GM08714 (cell line): ENCODE measurements around the gene DMD.

Experiments used
- H3K4me3 ChIP-seq: fragments of 200-500 bp; sonication (Bioruptor generic); 2 replicates; pipeline ENCODE4 v1.5.1; 2014; ENCODE audit warnings: mild to moderate bottlenecking, low read length, inconsistent platforms
- ZNF274 ChIP-seq: IDR thresholded peaks from 2 replicates; pipeline ENCODE4 v1.6.1; 2012; ENCODE audit warnings: mild to moderate bottlenecking, low read depth, low read length

The DMD gene

DNA sequence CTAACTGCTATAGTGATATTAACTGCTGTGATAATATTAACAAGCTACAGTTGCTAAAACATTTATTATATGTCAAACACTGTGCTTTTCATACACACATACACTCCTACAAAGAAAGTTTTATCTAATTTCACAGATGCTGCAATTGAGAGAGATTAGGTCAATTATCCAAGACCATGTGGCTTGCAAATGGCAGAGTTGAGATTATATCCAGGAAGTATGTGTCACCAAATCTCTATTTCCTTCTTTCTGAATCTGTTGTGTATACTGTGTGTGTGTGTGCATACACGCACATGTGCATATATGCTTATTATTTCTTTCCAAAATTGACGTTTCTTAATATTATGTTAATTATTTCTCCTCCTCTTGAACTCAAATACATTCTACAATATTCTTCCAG, 1363.6 kb downstream of the DMD start:
- no peak for TF ChIP-seq ZNF274
- no peak overlapping the region for H3K4me3 ChIP-seq

DNA sequence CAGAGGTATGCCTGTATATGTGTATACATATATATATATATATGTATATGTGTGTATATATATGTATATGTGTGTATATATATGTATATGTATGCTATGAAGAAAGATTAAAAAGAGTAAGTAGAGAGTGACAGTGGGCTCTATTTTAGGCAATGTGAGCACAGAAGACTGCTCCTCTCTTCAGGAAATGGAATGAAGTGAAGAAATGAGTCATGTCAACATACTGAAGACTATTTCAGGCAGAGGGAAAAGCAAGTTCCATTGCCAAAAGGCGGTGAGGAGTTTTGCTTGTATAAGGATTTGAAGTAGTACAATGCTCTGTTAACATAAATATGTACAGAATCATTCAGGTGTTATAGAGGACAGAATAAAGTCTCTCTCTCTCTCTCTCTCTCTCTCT, 1366.3 kb downstream of the DMD start:
- no peak for TF ChIP-seq ZNF274
- H3K4me3 ChIP-seq: no peak overlapping the region

DNA sequence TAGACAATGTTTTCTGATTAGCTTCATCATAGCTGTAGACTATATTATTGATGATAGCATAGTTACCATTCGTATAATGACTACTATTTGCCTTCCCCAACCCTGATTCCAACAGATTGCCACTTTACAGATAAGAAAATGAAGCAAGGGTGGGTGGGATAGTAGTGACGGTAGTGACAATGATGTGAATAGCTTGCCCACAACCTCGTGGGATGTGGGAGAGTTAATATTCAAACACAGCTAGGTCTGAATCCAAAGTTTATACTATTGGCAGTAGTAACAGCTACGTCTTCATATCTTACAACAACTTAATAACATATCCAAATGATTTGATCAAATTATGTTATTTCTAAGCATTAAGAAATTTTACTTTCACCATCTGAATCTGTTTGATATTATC, 1372.7 kb downstream of the DMD start:
- no peak for TF ChIP-seq ZNF274
- no peak overlapping the region for H3K4me3 ChIP-seq

DNA sequence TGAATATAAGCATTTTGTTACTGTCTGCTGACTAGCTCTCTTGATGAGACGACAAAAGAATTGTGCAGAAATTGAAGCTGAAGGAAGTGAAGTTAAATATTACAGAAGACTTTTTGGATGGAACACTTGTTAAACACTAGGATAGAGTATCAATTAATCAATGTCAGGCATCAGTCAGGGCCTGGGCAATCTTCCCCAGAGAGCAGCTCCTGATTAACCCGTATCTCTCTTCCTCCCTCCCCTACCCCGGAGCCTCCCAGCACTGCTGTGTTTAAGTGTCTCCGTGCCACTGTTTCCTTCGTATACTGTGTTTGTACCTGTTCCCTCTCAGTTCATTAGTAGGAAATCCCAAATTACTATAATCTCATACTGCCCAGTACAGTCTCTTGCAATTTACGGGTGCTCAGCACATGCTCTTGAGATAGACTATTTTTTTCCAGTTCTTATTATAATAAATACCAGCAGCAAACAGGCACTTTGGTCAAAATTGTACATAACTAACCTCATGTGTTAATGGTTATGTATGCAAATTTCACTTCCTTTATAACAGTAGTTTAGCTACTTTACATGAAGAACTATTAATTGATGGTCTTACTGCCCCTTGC, 1373.8 kb downstream of the DMD start:
- H3K4me3 ChIP-seq: no peak overlapping the region
- no peak for TF ChIP-seq ZNF274

DNA sequence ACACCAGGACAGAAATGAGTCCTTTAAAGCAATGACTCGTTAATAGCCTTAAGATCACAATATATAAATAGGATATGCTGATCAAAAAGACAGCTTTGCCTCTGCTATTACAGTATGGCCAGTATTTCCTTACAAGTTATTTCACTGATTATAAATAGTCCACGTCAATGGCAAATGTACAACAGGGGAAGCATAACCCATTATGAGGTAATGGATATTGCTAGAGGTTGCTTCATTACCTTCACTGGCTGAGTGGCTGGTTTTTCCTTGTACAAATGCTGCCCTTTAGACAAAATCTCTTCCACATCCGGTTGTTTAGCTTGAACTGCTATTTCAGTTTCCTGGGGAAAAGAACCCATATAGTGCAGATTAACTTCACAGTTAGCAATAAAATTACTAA, 1374.9 kb downstream of the DMD start:
- no peak overlapping the region for H3K4me3 ChIP-seq
- no peak for TF ChIP-seq ZNF274

DNA sequence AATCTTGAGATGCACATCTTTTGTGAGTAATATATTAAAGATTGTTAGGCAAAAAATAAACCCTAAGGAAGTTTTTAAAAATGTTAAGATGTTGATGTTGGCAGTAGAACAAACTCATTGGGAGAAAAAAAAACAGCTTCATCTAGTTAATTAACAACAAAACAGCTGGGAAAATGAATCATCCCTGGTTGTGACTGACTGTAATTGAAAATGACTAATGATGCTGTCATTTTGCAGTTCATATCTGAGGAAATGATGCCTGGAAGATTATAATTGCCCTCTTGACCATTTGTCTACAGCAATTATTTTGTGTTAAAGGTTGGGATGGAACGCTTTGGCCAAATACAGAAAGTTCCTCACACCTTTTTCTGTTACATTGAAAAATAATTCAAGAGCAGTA, 1379.1 kb downstream of the DMD start:
- TF ChIP-seq ZNF274: no peak
- no peak overlapping the region for H3K4me3 ChIP-seq

DNA sequence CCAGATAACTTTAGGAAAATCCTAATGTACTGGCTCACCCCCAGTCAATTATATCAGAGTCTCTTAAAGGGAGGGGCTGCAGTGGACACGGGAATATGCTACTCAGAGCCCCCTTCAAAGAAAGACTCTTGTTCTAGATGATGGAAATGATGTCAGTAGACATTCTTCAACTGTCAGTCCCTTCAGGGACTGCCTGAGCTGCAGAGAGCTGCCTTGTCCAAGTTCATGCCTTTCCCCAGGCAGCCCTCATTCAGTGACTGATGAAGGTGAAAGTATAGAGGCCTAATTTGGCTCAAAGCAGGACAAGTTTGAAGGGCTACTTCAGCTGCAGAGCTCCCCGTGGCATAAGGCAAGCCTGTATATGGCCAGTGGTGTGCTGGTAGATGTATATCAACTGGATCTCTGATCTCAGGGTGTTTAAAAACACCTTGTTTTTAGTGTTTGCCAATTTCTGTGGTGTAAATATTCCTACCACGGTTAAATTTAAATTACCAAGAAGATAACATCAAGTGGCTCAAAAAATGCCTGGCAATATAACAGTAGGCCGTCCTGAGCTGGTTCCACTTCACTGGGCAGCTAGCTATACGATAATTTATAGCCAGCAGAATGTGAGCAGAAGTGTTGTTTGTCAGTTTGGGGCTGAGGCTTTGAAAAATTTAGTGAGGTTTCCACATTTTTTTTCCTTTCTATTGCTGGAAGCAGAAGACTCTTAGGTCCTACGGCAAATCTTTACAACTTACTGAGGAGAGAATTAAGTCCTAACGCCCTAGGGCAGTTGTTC, 1390.7 kb downstream of the DMD start:
- no peak for TF ChIP-seq ZNF274
- H3K4me3 ChIP-seq: no peak overlapping the region

DNA sequence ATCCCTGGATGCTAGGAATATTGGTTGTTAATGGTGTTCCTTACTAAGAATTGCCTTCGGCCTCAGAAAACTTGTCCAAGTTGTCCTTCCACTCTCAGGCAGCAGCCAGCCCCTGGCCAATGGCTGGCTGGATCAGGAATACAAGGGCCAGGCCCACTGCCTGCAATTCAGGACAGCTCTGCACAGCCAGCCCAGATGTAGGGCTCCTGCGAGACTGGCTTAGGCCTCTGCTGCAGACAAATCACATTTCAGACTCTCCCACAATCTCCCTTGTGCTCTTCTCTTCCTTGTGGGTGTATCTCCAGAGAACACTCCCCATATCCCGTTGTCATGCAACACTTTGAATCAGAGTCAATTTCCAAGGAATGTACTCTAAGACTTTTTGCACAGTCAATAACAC, 1391.9 kb downstream of the DMD start:
- no peak overlapping the region for H3K4me3 ChIP-seq
- no peak for TF ChIP-seq ZNF274

DNA sequence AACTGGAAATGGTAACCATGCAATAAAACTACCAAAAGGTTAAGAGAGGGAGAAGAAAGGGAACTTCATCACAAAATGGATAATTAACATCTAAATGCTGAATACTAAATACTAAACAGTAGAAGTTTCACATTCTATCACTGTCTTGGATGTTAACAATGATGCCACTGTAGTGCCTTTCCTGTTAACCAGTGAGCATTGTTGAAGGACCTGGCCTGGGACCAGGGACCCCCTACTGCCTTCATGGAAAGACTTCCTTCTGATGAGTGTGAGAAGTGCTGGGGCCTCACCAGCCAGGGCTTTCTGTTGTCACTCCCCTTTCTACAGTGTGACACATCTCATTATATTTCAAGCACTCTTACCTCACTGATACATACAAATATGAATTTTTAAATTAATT, 1400.2 kb downstream of the DMD start:
- no peak for TF ChIP-seq ZNF274
- no peak overlapping the region for H3K4me3 ChIP-seq

DNA sequence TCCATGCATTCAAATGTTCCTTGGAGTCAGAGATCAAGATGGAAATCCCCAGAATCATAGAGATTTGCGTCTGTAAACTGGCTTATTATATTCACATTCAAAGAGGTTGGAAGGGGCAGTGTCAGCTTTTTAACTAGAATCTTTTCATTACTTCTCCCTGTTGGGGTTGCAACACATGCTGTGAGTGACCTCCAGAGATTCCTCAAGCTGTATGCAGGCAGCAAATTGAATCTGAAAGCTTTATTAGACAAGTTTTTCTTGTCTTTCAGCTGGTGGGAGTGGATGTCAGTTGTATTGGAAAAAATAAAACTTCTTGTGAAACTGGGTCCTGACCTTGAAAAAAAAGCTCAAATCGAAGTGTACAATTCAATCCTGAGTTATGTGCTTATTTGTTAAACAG, 1403.0 kb downstream of the DMD start:
- H3K4me3 ChIP-seq: no peak overlapping the region
- TF ChIP-seq ZNF274: no peak

DNA sequence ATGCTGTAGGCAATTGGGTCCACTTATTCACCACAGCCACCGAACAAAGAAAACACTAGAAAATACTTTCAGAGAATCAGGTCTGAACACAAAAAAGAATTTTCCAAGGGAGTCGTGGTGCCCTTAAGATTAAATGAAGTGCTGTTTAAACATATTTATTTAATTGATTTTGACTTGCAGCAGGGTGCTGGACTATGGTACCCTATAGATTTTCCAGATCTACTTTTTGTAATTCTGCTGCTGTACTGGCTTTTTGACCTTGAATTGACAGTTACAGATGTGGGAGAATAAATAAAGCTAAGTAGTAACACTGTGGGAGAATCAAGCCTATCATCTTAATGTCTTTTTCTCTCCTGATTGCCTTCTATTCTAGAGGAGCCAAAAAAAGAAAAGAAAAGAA, 1404.2 kb downstream of the DMD start:
- no peak overlapping the region for H3K4me3 ChIP-seq
- TF ChIP-seq ZNF274: no peak

DNA sequence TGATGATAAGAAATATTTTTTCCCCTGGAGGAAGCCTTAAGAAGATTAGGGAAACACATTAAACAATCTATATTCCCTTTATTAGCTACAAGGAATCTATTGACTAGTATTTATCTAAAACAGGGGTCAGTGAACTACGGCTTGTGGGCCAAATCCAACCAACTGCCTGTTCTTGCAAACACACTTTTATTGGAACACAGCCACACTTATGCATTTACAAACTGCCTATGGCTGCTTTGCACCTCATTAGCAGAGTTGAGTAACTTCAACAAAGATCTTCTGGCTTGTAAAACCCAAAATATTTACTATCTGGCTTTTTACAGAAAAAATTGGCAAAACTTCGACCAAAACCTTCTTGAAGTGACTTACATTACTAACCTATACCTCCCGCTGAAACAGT, 1405.6 kb downstream of the DMD start:
- no peak for TF ChIP-seq ZNF274
- H3K4me3 ChIP-seq: no peak overlapping the region

DNA sequence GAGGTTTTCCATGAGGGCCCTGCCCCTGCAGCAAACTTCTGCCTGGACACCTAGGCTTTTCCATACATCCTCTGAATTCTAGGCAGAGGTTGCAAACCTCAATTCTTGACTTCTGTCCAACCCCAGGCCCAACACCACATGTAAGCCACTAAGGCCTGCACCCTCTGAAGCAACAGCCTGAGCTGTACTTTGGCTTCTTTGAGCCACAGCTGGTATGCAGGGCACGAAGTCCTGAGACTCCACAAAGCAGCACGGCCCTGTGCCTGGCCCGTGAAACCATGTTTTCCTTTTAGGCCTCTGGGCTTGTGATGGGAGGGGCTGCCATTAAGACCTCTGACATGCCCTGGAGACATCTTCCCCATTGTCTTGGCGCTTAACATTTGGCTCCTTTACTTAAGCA, 1411.1 kb downstream of the DMD start:
- TF ChIP-seq ZNF274: no peak
- no peak overlapping the region for H3K4me3 ChIP-seq

DNA sequence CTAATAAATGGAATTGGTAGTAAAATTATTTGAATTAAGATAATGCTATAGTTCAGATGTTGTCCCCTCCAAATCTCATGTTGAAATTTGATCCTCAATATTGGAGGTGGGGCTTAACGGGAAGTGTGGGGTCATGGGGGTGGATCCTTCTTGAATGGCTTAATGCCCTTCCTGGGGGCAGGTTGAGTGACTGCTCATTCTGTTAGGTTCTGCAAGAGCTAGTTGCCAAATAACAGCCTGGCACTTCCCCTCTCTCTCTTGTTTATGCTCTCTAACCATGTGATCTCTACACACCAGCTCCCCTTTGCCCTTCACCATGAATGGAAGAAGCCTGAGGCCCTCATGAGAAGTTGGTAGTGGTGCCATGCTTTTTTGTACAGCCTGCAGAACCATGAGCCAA, 1414.7 kb downstream of the DMD start:
- no peak overlapping the region for H3K4me3 ChIP-seq
- no peak for TF ChIP-seq ZNF274

DNA sequence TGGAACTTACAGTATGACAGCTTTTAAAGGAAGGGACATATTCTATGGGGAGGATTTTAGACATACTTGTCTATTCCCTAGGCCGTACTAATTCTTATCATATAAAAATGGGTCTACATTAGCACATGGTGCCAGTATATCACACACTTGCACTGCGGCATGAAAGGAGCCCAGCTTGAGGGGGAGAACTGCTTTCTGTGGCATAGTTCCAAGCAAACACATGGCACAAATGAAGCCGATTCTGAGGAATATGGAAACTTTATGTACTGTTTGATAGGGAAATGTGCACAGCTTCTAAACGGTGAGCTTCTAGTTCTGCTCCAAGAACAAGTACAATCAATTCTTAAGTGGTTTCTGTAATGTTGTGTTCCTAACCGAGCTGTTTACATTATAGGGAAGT, 1463.9 kb downstream of the DMD start:
- H3K4me3 ChIP-seq: no peak overlapping the region
- no peak for TF ChIP-seq ZNF274

DNA sequence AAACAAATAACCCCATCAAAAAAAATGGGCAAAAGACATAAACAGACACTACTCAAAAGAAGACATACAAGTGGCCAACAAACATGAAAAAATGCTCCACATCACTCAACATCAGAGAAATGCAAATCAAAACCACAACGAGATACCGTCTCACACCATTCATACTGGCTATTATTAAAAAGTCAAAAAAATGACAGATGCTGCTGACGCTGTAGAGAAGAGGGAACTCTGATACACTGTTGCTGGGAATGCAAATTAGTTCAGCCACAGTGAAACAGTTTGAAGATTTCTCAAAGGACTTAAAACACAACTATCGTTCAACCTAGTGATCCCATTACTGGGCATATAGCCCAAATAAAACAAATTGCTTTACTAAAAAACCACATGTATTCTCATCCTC, 1468.3 kb downstream of the DMD start:
- no peak overlapping the region for H3K4me3 ChIP-seq
- no peak for TF ChIP-seq ZNF274
